ENCODE results near the gene CBFB.

DNA sequence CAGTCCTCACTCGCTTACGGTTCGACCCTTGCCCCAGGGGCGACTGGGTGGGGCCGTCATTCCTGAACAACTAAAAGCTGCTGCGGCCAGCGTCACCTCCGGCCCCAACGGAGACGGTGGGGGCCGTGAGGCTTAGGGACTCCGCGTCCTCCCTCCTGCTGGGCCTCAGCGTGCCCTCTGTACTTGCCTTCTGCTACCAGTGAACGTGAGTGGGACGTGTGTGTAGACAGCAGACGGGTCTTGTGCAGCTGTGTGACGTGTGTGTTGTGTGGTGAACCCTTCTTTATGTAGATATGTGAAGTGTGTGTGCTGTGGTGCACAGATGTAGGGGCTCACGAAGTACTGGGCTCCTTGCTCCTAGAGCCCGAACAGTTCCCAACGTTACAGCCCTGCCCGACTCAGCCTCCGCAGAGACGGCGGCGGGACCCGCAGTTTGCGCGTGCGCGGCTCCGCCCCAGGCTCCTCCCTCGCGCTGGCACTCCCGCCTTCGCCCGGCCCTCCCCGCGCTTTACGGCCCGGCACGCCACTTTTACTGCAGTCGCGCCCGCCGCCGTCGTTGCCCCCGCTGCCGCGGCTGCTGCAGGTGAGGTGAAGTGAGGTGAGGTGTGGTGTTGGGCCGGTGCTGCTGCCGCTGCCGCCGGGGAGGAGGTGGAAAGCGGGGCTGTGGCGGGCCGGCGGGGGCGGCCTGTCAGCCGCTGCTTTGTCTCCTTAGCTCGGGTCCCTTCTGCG is 80.6 kb downstream of the CBFB start, which contains the start of gene PHAF1:
- TF ChIP-seq, protein P1, sequence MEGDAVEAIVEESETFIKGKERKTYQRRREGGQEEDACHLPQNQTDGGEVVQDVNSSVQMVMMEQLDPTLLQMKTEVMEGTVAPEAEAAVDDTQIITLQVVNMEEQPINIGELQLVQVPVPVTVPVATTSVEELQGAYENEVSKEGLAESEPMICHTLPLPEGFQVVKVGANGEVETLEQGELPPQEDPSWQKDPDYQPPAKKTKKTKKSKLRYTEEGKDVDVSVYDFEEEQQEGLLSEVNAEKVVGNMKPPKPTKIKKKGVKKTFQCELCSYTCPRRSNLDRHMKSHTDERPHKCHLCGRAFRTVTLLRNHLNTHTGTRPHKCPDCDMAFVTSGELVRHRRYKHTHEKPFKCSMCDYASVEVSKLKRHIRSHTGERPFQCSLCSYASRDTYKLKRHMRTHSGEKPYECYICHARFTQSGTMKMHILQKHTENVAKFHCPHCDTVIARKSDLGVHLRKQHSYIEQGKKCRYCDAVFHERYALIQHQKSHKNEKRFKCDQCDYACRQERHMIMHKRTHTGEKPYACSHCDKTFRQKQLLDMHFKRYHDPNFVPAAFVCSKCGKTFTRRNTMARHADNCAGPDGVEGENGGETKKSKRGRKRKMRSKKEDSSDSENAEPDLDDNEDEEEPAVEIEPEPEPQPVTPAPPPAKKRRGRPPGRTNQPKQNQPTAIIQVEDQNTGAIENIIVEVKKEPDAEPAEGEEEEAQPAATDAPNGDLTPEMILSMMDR (IDR thresholded peaks at IDR 0.05), result no peak
- TF ChIP-seq POLR2AphosphoS5 (IDR thresholded peaks at IDR 0.05), result peak; percentile 80 to 92 (median 92)
- no peak for TF ChIP-seq EP300 (IDR thresholded peaks at IDR 0.05)
- TF ChIP-seq POLR2A (IDR thresholded peaks at IDR 0.05), result peak; percentile 58 to 77
